ENCODE results near the gene LCLAT1.

Gene LCLAT1

DNA sequence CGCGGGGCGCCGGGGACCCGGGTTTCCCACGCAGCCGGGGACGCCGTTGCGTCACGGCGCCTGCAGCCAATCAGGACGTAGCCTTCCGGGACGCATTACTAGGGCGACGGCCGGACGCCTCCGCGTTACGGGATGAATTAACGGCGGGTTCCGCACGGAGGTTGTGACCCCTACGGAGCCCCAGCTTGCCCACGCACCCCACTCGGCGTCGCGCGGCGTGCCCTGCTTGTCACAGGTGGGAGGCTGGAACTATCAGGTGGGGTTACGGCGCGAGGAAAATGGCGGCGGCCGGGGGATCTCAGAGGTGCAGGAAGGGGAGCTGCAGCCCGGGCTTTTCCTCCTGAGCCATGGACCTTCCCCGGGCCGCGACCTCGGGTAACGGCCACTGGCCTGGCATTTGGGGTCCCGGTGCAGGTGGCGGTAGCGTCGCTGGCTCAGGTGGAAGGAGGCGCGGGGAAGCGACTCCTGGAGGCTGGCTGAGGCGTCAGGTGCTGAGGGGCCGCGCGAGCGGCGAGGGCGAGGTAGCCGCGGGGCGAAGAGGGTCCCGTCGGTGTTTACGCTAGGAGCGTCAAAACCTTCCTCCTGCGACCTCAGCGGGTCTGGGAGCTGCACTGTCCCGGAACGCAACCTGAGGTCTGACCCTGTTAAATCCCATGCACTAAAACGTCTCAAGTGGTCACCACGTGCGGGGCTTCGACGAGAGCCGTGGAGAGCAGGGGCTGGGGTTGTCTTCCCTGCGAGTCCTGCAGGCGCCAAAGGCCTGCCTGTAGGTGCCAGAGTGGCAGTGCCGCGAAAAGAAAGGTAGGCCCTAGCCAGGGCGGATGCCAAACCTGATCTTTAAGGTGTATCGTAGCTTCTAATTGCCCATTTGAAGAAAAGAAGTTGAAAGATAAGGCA is at the start of gene LCLAT1:
Gene LCLAT1, plus strand, starts transcription at position 98 of the 897 bp plus-strand sequence. CDS start 78,345 bp downstream, outside the sequence.
- peak; percentile 91 for DNase-seq (ENCODE audit: low spot score)

DNA sequence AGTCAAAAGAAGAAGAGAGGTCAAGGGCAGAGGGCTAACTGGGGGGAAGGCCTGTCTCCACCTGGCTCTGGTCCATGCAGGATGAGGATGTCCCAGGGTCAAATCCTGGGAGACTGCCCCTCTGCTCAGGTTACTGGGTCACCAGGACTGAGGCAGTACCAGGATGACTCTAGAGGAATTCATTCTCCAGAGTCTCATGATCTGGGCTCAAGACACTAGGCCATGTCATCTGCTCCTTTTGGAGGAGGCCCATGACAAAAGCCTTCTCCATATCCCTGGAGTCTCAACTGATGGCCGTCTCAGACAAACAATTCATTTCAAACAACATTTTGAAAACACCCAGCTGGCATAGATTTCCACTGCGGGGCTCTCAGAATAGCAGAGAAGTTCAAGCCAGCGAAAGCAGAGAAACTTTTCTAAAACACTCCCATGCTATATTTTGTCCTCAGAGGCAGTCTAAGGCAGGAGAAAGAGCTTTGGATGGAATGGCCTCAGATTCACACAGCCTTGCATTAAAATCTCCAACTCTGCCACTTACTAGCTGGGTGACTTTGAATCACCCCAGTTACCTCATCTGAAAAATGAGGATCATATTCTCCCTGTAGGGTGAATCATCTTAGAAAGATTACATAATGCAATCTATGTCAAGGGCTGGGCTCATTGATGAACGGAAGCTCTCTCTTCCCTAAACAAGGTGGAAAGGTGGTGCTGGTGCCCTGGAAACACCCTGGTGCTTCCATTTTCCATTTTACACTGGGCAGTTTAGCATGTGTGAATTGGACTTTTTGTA is 48.8 kb upstream of the LCLAT1 start:
- DNase-seq (ENCODE audit: low spot score): peak; percentile 25

DNA sequence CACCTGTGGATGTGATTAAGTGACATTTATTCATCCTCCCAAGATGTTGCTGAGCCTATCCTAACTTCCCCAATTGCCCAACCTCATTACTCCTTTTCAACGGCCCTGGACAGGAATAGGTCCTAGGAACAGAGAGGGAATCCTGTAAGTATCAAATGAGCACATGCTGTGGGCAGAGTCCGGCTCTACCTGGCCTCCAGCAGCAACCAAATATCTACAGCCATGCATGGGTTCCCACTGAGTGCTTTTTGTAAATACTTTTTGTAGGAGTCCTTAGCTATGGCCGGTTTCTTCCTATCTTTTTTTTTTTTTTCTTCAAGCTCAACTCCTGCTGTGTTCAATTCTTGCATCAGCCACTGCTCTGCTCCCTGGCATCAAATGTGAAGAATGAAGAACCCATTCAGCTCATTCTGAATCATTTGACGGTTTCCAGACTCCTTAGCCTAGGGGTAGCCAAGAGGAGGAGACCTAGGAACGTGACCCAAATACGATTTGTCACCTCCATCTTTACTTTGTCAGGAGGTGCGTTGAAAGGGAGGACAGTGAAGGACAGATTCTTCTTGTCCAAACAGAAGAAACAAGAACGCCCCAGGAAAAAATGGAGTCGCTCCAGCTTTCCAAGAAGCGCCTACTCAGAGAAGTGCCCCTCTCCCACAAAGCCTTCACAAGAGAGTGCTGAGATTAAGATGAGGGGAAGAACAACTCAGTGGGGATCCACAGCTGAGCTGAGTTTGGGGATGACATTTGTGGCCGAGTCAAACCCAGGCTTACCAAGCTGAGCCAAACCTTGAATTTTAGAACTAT is 46.7 kb upstream of the LCLAT1 start:
- DNase-seq (ENCODE audit: low spot score): peak; percentile 31

DNA sequence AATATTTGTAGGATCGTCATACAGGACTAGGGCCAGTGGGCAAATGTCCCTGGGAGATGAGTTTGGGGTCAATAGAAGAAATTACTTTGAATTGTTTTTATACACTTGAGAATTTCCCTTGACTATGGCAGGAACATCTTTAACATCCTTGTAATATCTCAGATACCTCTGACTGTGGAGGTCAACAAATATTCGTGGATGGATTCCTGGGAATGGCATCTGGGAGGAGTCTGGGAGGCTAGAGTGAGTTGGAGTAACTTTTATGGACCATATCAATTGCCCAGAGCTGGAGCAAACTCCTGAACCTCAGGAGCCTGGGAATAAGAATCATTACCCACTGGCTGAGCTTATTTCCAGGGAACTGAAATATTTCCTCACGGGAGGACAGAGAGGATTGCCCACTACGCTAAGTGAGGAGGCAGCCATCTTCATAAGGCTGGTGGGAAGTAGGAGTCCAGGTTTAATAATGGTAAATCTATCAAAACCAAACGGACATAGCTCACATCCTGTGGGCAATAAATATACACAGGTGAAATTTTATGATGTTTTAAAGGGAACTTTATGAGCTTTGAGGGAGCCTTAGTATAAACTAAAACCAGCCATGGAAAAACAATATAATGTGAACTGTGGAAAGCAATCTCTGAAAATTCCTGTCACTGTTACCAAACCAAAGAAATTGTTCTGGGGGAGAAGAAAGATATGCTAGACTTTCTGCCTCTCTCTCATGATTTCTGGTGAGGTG is 44.4 kb upstream of the LCLAT1 start:
- no peak for DNase-seq (ENCODE audit: low spot score)

DNA sequence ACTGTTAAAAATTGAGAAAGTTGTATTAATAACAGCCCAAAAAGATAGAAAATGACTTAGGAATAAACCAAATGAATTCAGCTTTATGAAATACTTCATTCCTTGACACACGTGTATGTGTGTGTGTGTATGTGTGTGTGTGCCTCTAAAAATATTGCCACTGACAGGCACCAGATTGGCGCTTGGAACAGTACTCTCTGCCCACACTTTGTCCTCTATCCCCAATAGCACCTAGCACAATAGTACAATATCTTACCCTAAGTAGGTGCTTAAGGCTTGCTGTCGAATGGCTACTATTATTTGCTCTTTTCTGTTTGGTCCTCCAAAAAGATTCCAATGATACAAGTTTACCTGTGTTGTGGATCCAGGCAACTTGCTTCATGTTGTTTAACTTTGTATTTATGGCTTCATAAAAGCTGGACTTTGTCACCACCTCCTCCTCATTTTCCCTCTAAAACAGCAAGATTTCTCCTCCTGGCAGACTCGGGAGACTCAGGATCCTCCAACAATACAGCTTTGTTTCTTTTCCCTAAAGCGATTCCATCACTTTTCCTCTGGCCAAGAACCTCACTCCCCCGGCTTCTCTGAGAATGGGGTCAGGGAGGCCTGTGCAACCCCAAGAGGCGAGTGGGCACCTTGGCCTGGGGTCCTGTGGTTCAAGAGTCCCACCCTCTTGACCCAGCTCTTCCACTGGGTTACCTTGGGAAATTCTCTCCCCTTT is 43.3 kb upstream of the LCLAT1 start:
- DNase-seq (ENCODE audit: low spot score): no peak

DNA sequence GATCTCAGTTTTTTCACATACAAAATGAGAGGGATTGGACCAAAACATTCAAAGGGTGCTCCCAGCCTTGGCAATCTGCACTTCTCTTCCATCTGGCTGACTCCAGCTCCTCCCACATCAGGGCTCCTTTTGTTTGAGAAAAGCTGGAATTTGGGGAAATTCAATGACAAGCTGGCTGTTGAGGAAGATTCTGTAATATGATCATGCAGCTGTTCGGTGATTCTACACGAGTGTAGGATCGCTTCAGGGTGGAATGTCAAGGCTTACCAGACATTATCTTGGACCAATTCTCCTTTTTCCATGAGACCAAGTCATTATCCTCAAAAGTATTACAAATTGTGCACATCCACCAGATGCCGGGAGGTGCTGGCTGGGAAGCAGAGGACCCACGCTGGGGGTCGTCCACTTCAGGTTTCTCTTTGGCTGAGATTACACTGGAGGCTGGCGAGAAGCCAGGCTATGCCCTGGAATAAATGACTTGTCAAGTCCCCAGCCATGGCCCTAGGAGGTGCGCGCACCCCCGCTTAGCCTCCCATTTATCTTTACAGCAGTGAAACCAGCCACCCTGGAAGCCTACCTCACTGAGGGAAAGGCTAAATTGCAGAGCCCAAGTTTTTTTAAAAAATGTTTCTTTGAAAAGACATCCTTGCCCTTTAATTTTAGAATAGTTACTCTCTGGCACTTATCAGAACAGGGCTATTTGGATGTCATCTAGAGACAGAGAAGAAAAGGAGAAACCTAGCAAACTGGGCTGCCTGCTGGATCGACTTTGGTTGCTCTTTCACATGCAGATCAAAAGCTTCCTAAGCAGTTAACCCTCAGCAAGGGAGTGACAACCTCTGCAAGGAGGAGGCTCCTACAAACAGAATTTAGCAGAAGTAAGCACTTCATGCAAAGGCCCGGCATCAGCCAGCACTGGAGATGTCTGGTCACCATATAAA is 42.5 kb upstream of the LCLAT1 start:
- DNase-seq (ENCODE audit: low spot score): peak; percentile 31

DNA sequence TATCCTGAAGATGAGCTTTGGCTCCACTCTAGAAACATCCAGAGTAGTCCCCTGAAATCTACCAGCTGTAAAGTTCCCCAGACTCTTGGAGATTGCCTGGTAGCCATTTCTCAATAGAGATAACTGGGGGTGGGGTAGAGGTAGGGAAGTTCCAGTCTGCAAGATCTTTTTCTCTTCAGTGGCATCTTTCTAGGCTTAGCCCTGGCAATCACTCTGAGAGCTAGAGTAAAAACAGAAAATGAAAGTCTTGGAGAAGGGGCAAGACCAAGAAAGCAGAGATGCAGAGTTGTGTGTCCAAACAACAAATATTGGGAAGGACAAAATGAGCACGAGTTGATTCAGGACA is 41.8 kb upstream of the LCLAT1 start:
- DNase-seq (ENCODE audit: low spot score): no peak

DNA sequence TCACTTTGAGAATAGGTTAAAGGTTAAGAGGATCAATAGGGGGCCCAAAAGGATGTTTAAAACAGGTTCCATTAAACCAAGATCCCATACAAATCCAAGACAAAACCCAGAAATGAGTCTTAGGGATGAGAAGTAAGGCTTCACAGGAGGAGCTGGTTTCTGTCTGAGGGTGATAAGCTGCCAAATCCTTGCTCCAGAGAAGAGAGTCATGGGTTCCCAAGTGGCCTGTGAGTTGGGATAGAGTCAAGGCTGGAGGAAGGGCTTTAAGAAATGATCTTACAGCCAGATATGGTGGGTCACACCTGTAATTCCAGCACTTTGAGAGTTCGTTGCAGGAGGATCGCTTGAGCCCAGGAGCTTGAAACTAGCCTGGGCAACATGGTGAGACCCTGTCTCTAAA is 40.2 kb upstream of the LCLAT1 start:
- DNase-seq (ENCODE audit: low spot score): no peak

DNA sequence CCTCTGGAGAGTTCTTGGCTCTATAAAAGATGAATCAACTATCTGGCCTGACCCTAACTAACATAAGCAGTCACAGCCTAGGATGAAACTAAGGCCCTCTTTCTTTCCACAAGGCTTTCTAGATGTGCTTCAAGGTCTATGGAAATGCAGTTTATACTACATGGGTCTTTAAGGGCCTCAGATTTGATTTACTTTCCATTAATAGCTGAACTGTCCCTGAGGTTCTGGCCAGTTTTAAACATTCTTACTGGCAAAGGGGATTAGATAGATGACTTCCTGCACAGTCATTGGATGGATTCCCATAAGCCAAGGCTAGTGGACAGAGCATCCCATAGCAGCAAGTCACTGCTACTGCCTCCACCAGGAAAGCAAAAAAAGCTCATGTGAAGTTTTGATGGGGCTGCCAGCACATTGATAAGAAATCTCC is 38.1 kb upstream of the LCLAT1 start:
- peak; percentile 86 for DNase-seq (ENCODE audit: low spot score)

DNA sequence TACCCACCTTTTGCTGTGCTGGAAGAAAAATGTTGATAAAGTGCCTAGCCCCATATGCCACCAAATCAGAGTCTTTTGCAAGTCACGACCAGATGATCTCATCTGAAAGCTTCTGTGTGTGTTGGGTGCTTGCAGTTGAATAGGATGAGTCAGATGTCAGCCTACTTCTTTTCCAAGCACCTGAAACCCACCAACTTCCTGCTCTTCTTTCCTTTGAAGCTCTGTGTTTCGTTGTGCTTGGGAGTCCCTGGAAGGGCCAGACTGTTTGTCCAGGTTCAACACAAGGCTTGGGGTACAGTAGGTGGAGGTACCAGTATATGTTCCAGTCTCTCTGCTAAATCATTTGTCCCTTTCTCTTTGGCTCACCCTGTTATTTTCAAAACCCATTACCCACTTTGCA is 36.8 kb upstream of the LCLAT1 start:
- DNase-seq (ENCODE audit: low spot score): peak; percentile 58

DNA sequence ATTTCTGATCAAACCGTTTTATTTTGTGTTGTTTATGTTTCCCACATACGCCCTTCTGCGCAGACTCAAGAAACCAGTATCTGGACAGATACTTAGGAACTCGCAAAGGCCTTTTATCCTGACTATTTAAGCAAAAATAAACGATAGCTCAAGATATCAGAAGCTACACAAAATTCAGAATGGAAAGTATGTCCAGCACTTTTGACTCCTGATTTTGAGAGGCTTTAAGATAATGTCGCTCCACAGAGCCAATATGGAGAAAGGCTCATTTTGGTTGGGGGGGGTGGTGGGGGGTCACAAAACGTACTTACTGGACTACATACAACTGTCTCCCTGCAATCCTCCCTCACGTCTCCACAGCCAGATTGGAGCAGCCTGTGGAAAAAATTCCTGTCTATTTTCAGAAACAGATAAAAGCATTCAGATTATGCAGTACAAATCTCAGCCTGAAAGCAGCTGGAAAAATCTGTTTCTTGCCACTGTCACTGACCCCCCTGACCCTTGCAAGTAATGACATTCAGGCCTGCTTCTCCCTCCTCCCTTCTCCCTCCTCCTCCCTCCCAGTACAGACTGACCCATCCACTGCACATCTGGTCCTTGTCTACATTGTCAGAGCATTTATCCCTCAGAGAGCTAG is 34.9 kb upstream of the LCLAT1 start:
- peak; percentile 35 for DNase-seq (ENCODE audit: low spot score)

DNA sequence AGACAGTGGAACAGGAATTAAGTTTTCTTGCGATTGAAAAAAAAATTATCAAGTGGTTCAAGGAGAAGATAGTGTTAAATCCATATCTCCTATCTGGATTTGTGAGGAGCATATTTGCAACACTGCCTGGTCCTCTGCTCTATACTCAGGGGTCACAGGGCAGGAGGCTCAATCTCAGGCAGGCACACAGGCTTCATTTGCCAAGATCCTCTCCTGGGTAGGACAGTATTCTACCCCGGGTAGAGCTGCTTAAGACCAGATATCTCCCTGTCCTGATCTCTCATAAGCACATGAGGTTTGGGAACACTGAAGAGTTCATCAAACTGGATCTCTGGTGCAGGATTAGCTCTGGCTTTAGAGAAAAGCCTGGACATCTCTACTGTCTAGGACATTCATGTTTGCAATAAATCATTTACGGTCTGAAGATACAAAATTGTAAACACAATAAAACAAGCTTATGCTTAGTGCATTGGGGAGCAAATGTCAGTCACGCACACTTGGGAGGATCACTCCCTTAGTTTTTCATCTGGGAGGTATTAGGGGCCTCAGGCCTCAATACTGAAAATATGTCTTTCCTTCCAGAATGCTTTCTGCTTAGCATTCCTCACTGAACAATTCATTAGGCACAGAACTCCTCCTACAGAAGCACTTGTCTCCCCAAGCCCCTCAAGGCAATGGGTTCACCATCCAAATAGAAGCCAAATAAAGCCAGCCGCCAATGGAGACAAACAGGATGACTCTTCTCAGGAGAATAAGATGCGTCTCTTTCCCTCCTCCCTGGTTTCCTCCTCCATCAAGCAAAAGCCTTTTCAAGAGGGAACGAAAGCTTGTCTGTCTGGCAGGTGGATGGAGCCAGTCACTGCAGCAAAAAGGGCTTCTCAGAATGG is 34.1 kb upstream of the LCLAT1 start:
- no peak for DNase-seq (ENCODE audit: low spot score)

DNA sequence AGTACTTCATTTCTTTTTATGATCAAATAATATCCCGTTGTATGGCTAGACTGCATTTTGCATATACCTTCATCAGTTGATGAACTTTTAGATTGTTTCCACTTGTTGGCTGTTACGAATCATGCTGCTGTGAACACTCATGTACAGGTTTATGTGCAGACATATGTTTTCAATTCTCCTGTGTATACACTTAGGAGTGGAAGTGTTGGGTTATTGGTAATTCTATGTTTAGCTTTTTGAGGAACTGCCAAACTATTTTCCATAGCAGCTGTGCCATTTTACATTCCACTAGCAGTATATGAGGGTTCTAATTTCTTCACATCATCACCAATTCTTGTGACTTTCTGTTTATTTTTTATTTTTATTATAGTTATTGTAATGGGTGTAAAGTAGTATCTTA is 32.1 kb upstream of the LCLAT1 start:
- DNase-seq (ENCODE audit: low spot score): no peak

DNA sequence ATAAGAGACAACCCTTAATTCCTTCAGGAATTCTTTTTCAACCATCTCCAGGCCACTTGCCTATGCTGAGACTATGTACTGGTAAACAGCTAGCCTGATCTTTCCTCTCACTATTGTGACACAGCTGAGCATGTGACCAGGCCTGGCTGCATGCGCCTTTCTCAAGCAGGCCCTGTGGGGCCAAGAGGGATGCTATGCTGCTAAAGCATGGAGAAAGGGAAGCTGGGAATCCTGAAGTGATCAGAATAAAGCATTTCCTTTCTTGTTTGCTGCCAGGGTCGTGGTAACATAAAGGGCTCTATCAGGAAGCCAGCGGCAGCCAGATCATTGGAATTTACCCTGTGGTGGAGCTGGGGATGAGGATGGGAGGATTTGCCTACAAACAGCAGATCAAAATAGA is 29.8 kb upstream of the LCLAT1 start:
- no peak for DNase-seq (ENCODE audit: low spot score)

DNA sequence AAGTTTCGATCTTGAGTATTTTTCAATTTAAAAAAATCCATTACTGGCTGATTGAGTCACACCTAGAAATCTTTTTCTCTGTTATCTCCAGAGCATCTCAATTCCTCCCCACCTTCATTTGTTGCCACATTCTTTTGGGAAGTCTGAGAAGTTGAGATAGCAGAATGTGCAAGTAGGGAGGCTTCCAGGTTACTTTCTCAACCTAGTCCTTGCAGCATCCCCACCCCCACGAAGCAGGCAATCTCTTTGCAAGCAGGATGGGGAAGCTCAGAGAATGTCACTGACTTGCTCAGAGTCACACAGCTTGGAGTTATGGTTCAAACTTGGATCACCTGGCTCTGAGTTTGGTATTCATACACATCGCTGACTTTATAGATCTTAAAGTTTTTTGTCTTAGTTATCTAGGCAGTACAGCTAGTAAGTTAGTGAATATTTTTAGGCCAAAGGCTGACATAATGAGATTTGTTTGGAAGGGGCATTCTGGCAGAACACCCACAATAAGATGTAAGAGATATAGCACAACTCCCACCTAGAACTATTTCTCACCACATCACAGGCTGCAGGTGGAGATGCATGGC is 25.9 kb upstream of the LCLAT1 start:
- DNase-seq (ENCODE audit: low spot score): no peak

DNA sequence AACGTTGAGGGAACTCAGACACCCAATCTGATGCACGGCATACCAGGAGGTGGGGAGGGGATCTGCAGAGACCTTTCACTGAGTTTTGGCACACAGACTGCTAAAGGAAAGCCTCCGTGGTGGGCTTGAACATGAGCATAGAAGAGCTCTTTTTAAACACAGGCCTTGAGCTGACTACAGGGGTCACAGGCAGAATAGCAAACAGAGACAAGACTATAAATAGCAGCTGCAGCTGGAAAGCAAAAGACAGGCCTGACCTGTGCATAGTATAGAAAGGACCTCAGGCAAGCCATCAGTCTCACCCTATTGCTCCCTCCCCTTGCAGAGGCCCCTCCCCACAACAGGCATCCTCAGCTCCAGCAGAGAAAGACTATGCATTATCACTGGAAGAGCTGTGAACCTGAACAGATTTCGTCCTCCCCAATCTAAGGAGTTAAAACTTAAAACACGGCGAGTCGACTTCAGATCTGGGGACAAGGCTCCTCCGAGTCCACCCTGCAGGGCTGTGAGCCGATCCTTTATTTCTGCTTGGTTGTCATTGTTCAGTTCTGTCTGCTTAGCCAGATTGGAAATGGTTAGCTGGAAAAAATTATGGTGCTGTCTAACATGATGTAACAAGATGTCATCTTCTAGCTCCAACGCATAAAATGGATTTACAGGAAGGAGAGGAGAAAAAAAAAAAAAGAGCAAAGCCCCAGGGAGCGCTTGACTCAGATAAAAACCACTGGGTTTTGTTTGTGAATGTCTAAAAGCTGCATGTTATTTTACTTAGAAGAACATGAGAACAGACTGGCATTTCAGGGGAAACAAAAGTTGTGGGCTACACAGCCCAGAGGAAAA is 25.2 kb upstream of the LCLAT1 start:
- peak; percentile 67 for DNase-seq (ENCODE audit: low spot score)

DNA sequence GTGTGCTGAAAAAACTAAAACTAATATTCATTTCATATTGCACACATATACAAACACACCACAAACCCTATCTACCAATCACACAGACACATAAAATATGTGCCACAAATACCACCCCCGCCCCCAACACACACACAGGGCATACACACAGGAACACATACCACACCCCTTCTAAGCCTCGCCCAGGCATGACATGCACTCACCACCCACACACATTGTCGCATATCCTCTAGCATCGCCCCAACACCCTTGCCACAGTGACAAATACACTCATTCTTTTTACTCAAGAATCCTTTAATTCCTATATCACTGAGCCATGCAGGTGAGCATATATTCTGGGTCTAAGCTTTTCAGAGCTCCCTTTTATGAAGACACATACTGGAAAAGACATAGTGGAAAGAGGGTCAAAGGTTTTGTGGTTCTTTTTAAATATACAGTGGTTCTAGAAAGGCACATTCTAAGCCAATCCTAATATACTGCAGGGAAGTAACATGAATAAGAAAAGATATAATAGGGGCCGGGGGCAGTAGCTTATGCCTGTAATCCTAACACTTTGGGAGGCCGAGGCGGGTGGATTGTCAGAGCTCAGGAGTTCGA is 24.5 kb upstream of the LCLAT1 start:
- DNase-seq (ENCODE audit: low spot score): peak; percentile 52
